ENCODE data around the gene LIPE. TPM values are rescaled to one million over a fixed set of nuclear protein-coding genes. Genes with fewer than 3 reads are reported as not detected.

The LIPE gene
- total and polyA plus RNA-seq, 2 experiments from 2014 or later, result 5.8 to 10.9 TPM

GRCh38 chr19:42362342-42362741 is 64.8 kb downstream of the LIPE start:
- H3K4me1 ChIP-seq (ENCODE audit: insufficient read depth), result no peaks in the 10 kb centered on the region; the same call in 1 of the 2 replicates
- Mint-ChIP-seq H3K27me3 (ENCODE audit: insufficient read depth, low read depth, poor library complexity) (peaks cover 14% of the 10 kb centered on the region), H3K4me1 (peaks cover 30% of the 10 kb centered on the region), H3K4me3 (no peak overlapping the region), H3K36me3 (ENCODE audit: low read depth) (peaks cover 46% of the 10 kb centered on the region), H3K9me3 (peaks cover 11% of the 10 kb centered on the region), H3K27ac (no peak overlapping the region)
- no peak for DNase-seq (ENCODE audit: low spot score)
- no peak overlapping the region for H3K27ac ChIP-seq (ENCODE audit: low read depth)
- H3F3A ChIP-seq (replicated peaks; ENCODE audit: low read depth), result no peaks in the 10 kb centered on the region
- no peak for TF ChIP-seq ZNF331 (CRISPR knock-in tag; IDR thresholded peaks at IDR 0.05; ENCODE audit: low read depth)
- TF ChIP-seq POLR2AphosphoS5 (IDR thresholded peaks at IDR 0.05; ENCODE audit: low read depth), result no peak
- TF ChIP-seq EZH2 (IDR thresholded peaks at IDR 0.05; ENCODE audit: low read depth, unreplicated experiment), result no peak
- H3K36me3 ChIP-seq (ENCODE audit: insufficient read depth), result no peaks in the 10 kb centered on the region; the same call in 1 of the 2 replicates
- H3K79me2 ChIP-seq (replicated peaks; ENCODE audit: insufficient read depth), result no peaks in the 10 kb centered on the region
- no peak overlapping the region for H3K4me3 ChIP-seq
- no peaks in the 10 kb centered on the region for H3K9me2 ChIP-seq (ENCODE audit: insufficient read depth)
- H2AFZ ChIP-seq, result no peak overlapping the region
- no peaks in the 10 kb centered on the region for H4K20me1 ChIP-seq (replicated peaks; ENCODE audit: insufficient read depth)
- H3K4me2 ChIP-seq, result no peak overlapping the region
- no peak for ATAC-seq
- H3K27me3 ChIP-seq (ENCODE audit: insufficient read depth), result no peaks in the 10 kb centered on the region

GRCh38 chr19:42361545-42361910 is 65.7 kb downstream of the LIPE start:
- H3K36me3 Mint-ChIP-seq (ENCODE audit: low read depth), result peaks cover 39% of the 10 kb centered on the region
- no peak for ATAC-seq

GRCh38 chr19:42360787-42361544 is 66.2 kb downstream of the LIPE start:
- H3K36me3 ChIP-seq (ENCODE audit: insufficient read depth), result no peaks in the 10 kb centered on the region; the same call in 1 of the 2 replicates
- peak overlapping the region; percentile 63 for H3K27ac Mint-ChIP-seq
- peaks cover 10% of the 10 kb centered on the region for H3K27me3 Mint-ChIP-seq (ENCODE audit: insufficient read depth, low read depth, poor library complexity)

More at GRCh38 chr19:42361545-42361910, 65.7 kb downstream of the LIPE start:
- H3K4me2 ChIP-seq, result no peak overlapping the region
- peaks cover 12% of the 10 kb centered on the region for H3K27me3 Mint-ChIP-seq (ENCODE audit: insufficient read depth, low read depth, poor library complexity)
- peaks cover 11% of the 10 kb centered on the region for H3K9me3 Mint-ChIP-seq
- H3K27ac ChIP-seq (ENCODE audit: low read depth), result no peak overlapping the region
- no peaks in the 10 kb centered on the region for H3K9me2 ChIP-seq (ENCODE audit: insufficient read depth)
- no peaks in the 10 kb centered on the region; the same call in 1 of the 2 replicates for H3K4me1 ChIP-seq (ENCODE audit: insufficient read depth)
- H2AFZ ChIP-seq, result no peak overlapping the region
- H3F3A ChIP-seq (replicated peaks; ENCODE audit: low read depth), result no peaks in the 10 kb centered on the region
- no peaks in the 10 kb centered on the region for H3K27me3 ChIP-seq (ENCODE audit: insufficient read depth)
- no peaks in the 10 kb centered on the region; the same call in 1 of the 2 replicates for H3K36me3 ChIP-seq (ENCODE audit: insufficient read depth)
- no peak for DNase-seq (ENCODE audit: low spot score)
- H3K4me3 Mint-ChIP-seq, result no peak overlapping the region
- TF ChIP-seq STAT1 (IDR thresholded peaks at IDR 0.05; ENCODE audit: unreplicated experiment), result no peak
- no peak for TF ChIP-seq EZH2phosphoT487 (IDR thresholded peaks at IDR 0.05; ENCODE audit: unreplicated experiment)
- no peak overlapping the region for H3K4me3 ChIP-seq
- no peaks in the 10 kb centered on the region for H3K79me2 ChIP-seq (replicated peaks; ENCODE audit: insufficient read depth)
- no peaks in the 10 kb centered on the region for H4K20me1 ChIP-seq (replicated peaks; ENCODE audit: insufficient read depth)
- H3K4me1 Mint-ChIP-seq, result peaks cover 27% of the 10 kb centered on the region
- H3K27ac Mint-ChIP-seq, result peak overlapping the region; percentile 63; the same call in 1 of the 2 replicates

More at GRCh38 chr19:42360787-42361544, 66.2 kb downstream of the LIPE start:
- Histone ChIP-seq H3K79me2 (replicated peaks; ENCODE audit: insufficient read depth) (no peaks in the 10 kb centered on the region), H4K20me1 (replicated peaks; ENCODE audit: insufficient read depth) (no peaks in the 10 kb centered on the region), H2AFZ (no peak overlapping the region), H3K27me3 (ENCODE audit: insufficient read depth) (no peaks in the 10 kb centered on the region), H3K4me3 (no peak overlapping the region), H3K4me2 (no peak overlapping the region), H3F3A (replicated peaks; ENCODE audit: low read depth) (no peaks in the 10 kb centered on the region), H3K27ac (ENCODE audit: low read depth) (no peak overlapping the region), H3K9me2 (ENCODE audit: insufficient read depth) (no peaks in the 10 kb centered on the region), H3K4me1 (ENCODE audit: insufficient read depth) (no peaks in the 10 kb centered on the region; the same call in 1 of the 2 replicates)
- TF ChIP-seq ZNF114 (CRISPR knock-in tag; IDR thresholded peaks at IDR 0.05), result no peak
- no peak for TF ChIP-seq EZH2phosphoT487 (IDR thresholded peaks at IDR 0.05; ENCODE audit: unreplicated experiment)
- TF ChIP-seq JUNB (IDR thresholded peaks at IDR 0.05; ENCODE audit: unreplicated experiment), result no peak
- TF ChIP-seq CTCF (conservative IDR thresholded peaks at IDR 0.05; ENCODE audit: low read depth in 2 of 2), result peak; percentile 47 to 71
- peaks cover 37% of the 10 kb centered on the region for H3K36me3 Mint-ChIP-seq (ENCODE audit: low read depth)
- H3K4me3 Mint-ChIP-seq, result no peak overlapping the region
- ATAC-seq, result peak; percentile 93
- peaks cover 11% of the 10 kb centered on the region for H3K9me3 Mint-ChIP-seq
- DNase-seq (ENCODE audit: low spot score), result peak; percentile 86
- H3K4me1 Mint-ChIP-seq, result peaks cover 26% of the 10 kb centered on the region

Data from GM23338 (cell line).